CD14-positive monocyte (primary cell): ENCODE results near the gene EIF4E2. TPM values are rescaled to one million over a fixed set of nuclear protein-coding genes. Genes with fewer than 3 reads are reported as not detected.

Experiments used
- DNase-seq, 3 donors: peaks; one replicate each; pipeline ENCODE4 v3.0.0-alpha.2; 2011 to 2022
- H2AFZ ChIP-seq: 2 replicates; pipeline ENCODE4 v1.6.0; 2012; ENCODE audit warnings: mild to moderate bottlenecking, low read depth, low read length, inconsistent platforms; ENCODE audit not compliant: insufficient read depth, poor library complexity, severe bottlenecking
- H3K27ac ChIP-seq, 2 donors: 1 replicate in 1 of 2; 2 replicates in 1 of 2; pipeline ENCODE4 v1.5.1; 2012 to 2013; ENCODE audit warnings: low read length in 2 of 2, control low read depth in 1 of 2, inconsistent platforms in 1 of 2, low read depth in 1 of 2, mild to moderate bottlenecking in 1 of 2
- H3K27me3 ChIP-seq, 2 donors: one replicate each; pipeline versions ENCODE4 v1.6.0 to v1.6.1; 2011 to 2013; ENCODE audit warnings: low read length in 2 of 2; ENCODE audit not compliant: control insufficient read depth in 2 of 2, insufficient read depth in 2 of 2
- H3K36me3 ChIP-seq, 2 donors: replicated peaks in 1 of 2; 1 replicate in 1 of 2; 2 replicates in 1 of 2; pipeline versions ENCODE4 v1.5.1 to v1.6.1; 2012 to 2013; ENCODE audit warnings: low read length in 2 of 2, control low read depth in 1 of 2, inconsistent platforms in 1 of 2, mild to moderate bottlenecking in 1 of 2; ENCODE audit not compliant: insufficient read depth in 2 of 2, control insufficient read depth in 1 of 2
- H3K4me1 ChIP-seq, 2 donors: 1 replicate in 1 of 2; 2 replicates in 1 of 2; pipeline versions ENCODE4 v1.5.1 to v1.6.1; 2012 to 2013; ENCODE audit warnings: low read length in 2 of 2, control low read depth in 1 of 2, inconsistent platforms in 1 of 2, mild to moderate bottlenecking in 1 of 2, moderate library complexity in 1 of 2; ENCODE audit not compliant: insufficient read depth in 2 of 2, control insufficient read depth in 1 of 2
- H3K4me2 ChIP-seq: replicated peaks from 2 replicates; pipeline ENCODE3; 2012; ENCODE audit warnings: low read length, moderate library complexity, mild to moderate bottlenecking; ENCODE audit not compliant: poor library complexity, severe bottlenecking; ENCODE audit errors: extremely low read depth
- H3K4me3 ChIP-seq, 3 experiments: fragments of 200-600 bp in 1 of 3; sonication (generic) in 1 of 3; replicated peaks in 1 of 3; 1 replicate in 2 of 3; 2 replicates in 1 of 3; pipeline ENCODE4 v1.5.1; 2011 to 2013; ENCODE audit warnings: low read length in 3 of 3, mild to moderate bottlenecking in 3 of 3, control low read depth in 2 of 3, low read depth in 2 of 3, inconsistent platforms in 1 of 3, moderate library complexity in 1 of 3
- H3K79me2 ChIP-seq: 2 replicates; pipeline ENCODE4 v1.6.0; 2012; ENCODE audit warnings: mild to moderate bottlenecking, control low read depth, inconsistent platforms, low read length, moderate library complexity; ENCODE audit not compliant: insufficient read depth
- H3K9ac ChIP-seq: 2 replicates; pipeline ENCODE4 v1.6.0; 2017; ENCODE audit warnings: low read length, mild to moderate bottlenecking; ENCODE audit not compliant: insufficient read depth, poor library complexity, severe bottlenecking
- H3K9me3 ChIP-seq, 2 donors: replicated peaks in 1 of 2; 1 replicate in 1 of 2; 2 replicates in 1 of 2; pipeline versions ENCODE4 v1.5.1 to v1.6.1; 2012 to 2013; ENCODE audit warnings: low read length in 2 of 2, control low read depth in 1 of 2; ENCODE audit not compliant: control insufficient read depth in 1 of 2, insufficient read depth in 1 of 2
- H4K20me1 ChIP-seq: 2 replicates; pipeline ENCODE4 v1.6.0; 2012; ENCODE audit warnings: mild to moderate bottlenecking, low read length, control low read depth, moderate library complexity; ENCODE audit not compliant: insufficient read depth
- H3K27ac Mint-ChIP-seq, 7 donors: one replicate each; pipeline ENCODE4 v1.8.0; 2020; ENCODE audit warnings: mild to moderate bottlenecking in 7 of 7, mixed read lengths in 7 of 7, moderate library complexity in 6 of 7, inconsistent platforms in 2 of 7
- H3K27me3 Mint-ChIP-seq, 3 donors: one replicate each; pipeline ENCODE4 v1.8.0; 2021 to 2022; ENCODE audit warnings: low read depth in 3 of 3, mild to moderate bottlenecking in 3 of 3, mixed read lengths in 3 of 3, moderate library complexity in 3 of 3, inconsistent platforms in 1 of 3
- H3K36me3 Mint-ChIP-seq, 2 donors: one replicate each; pipeline ENCODE4 v1.8.0; 2020; ENCODE audit warnings: mixed read lengths in 2 of 2, inconsistent platforms in 1 of 2, mild to moderate bottlenecking in 1 of 2
- H3K4me1 Mint-ChIP-seq: one replicate; pipeline ENCODE4 v1.8.0; 2020; ENCODE audit warnings: mild to moderate bottlenecking, mixed read lengths
- H3K4me3 Mint-ChIP-seq, 2 donors: one replicate each; pipeline ENCODE4 v1.8.0; 2020; ENCODE audit warnings: mild to moderate bottlenecking in 2 of 2, mixed read lengths in 2 of 2, moderate library complexity in 1 of 2
- H3K9me3 Mint-ChIP-seq, 7 donors: one replicate each; pipeline ENCODE4 v1.8.0; 2020 to 2022; ENCODE audit warnings: mixed read lengths in 7 of 7, mild to moderate bottlenecking in 6 of 7, moderate library complexity in 6 of 7, inconsistent platforms in 2 of 7
- WGBS: methylation state at CpG from one replicate; pipeline ENCODE4 v1.1.5; 2013; ENCODE audit warnings: missing lambda C conversion rate; ENCODE audit not compliant: insufficient coverage; 5-methylcytosine and 5-hydroxymethylcytosine counted together
- intact Hi-C, 2 donors: fragments of 100-400 bp; cut with micrococcal nuclease; formaldehyde crosslinking; loops; one replicate each; pipeline versions ENCODE4 v1.15.0 to v1.15.1; 2023
- polyA plus RNA-seq, 3 donors: library from polyadenylated mRNA; depleted of rRNA in 1 of 3; unstranded in 2 of 3; stranded (reverse) in 1 of 3; fragments of 300-500 nt in 2 of 3; fragments of >200 nt in 1 of 3; fragmentation: Illumina TruSeq in 2 of 3; gene quantifications; 1 replicate in 2 of 3; 2 replicates in 1 of 3; pipeline ENCODE4 v1.2.3, GENCODE V29; 2012 to 2021
- TF ChIP-seq, protein P1 (sequence below): fragments of 200-600 bp; IDR thresholded peaks from one replicate; pipeline ENCODE4 v1.8.0; 2022; ENCODE audit warnings: antibody characterized with exemption, mild to moderate bottlenecking

EIF4E2 gene
- polyA plus RNA-seq, 3 donors: 67.2 to 213 (median 188) TPM

DNA sequence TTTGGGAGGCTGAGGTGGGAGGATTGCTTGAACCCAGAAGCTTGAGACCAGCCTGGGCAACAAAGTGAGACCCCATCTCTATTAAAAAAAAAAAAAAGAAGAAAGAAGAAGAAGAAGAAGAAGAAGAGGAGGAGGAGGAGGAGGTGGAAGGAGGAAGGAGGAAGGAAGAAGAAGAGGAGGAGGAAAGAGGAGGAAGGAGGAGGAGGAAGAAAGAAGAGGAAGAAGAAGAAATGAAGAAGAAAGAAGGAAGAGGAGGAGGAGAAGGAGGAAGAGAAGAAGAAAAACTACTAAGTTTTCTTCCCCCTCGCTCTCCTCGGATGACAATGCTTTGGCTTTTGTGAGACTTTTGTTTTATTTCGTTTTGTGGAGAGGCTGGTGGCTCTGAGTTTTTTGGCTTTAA lies 52.8 kb downstream of the EIF4E2 start:
- TF ChIP-seq, protein P1, sequence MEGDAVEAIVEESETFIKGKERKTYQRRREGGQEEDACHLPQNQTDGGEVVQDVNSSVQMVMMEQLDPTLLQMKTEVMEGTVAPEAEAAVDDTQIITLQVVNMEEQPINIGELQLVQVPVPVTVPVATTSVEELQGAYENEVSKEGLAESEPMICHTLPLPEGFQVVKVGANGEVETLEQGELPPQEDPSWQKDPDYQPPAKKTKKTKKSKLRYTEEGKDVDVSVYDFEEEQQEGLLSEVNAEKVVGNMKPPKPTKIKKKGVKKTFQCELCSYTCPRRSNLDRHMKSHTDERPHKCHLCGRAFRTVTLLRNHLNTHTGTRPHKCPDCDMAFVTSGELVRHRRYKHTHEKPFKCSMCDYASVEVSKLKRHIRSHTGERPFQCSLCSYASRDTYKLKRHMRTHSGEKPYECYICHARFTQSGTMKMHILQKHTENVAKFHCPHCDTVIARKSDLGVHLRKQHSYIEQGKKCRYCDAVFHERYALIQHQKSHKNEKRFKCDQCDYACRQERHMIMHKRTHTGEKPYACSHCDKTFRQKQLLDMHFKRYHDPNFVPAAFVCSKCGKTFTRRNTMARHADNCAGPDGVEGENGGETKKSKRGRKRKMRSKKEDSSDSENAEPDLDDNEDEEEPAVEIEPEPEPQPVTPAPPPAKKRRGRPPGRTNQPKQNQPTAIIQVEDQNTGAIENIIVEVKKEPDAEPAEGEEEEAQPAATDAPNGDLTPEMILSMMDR: no peak
- Mint-ChIP-seq H3K36me3 (no peaks in the 10 kb centered on the region), H3K27ac (no peak overlapping the region), H3K4me3 (no peak overlapping the region), H3K27me3 (peaks cover 1 to 17% (median 5%) of the 10 kb centered on the region in 3 donors), H3K4me1 (peaks cover 17% of the 10 kb centered on the region), H3K9me3 (no peaks in the 10 kb centered on the region)
- H3K9ac ChIP-seq: no peak overlapping the region
- no peaks in the 10 kb centered on the region for H4K20me1 ChIP-seq
- no peak for DNase-seq
- H2AFZ ChIP-seq: no peak overlapping the region
- WGBS: no CpG with 5 or more reads among the region's 3 CpGs
- no peaks in the 10 kb centered on the region for H3K79me2 ChIP-seq
- H3K4me1 ChIP-seq: peaks cover 8 to 11% of the 10 kb centered on the region in 2 donors
- H3K4me3 ChIP-seq: no peak overlapping the region
- no peaks in the 10 kb centered on the region for H3K9me3 ChIP-seq
- H3K27ac ChIP-seq: no peak overlapping the region
- peaks cover 0 to 2% of the 10 kb centered on the region in 2 donors for H3K27me3 ChIP-seq
- intact Hi-C loops: no loop called here
- H3K36me3 ChIP-seq: no peaks in the 10 kb centered on the region
- no peak overlapping the region for H3K4me2 ChIP-seq

DNA sequence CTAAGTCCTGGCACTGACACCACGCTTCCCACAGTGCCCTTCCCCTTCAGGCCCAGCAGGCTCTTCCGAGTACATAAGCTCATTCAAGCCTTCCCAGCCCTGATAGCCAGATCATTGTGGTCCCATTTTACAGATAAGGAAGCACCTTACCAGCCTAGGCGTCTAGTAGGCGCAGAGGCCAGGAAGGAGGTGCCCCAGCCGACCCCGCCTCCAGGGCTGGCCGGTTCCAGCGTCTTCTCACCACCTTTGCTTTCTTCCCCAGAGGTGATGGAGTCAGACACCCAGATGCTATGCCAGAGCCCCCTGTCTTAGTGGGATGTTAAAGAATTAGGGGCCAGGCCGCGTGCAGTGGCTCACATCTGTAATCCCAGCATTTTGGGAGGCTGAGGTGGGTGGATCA lies 54.0 kb downstream of the EIF4E2 start:
- 92% methylated on average over 3 of the region's 10 CpGs for WGBS
- H3K27me3 Mint-ChIP-seq: peaks cover 1 to 18% (median 5%) of the 10 kb centered on the region in 3 donors
- Histone ChIP-seq H3K4me1 (peaks cover 8 to 11% of the 10 kb centered on the region in 2 donors), H2AFZ (no peak overlapping the region), H3K27ac (no peak overlapping the region), H3K9me3 (no peaks in the 10 kb centered on the region), H3K27me3 (peaks cover 0 to 2% of the 10 kb centered on the region in 2 donors), H3K79me2 (no peaks in the 10 kb centered on the region), H3K4me3 (no peak overlapping the region), H4K20me1 (no peaks in the 10 kb centered on the region), H3K9ac (no peak overlapping the region), H3K4me2 (no peak overlapping the region), H3K36me3 (no peaks in the 10 kb centered on the region)
- H3K4me3 Mint-ChIP-seq: no peak overlapping the region
- no peaks in the 10 kb centered on the region for H3K36me3 Mint-ChIP-seq
- DNase-seq: no peak
- H3K27ac Mint-ChIP-seq: no peak overlapping the region
- intact Hi-C loops: no loop called here
- no peaks in the 10 kb centered on the region for H3K9me3 Mint-ChIP-seq
- peaks cover 17% of the 10 kb centered on the region for H3K4me1 Mint-ChIP-seq
- TF ChIP-seq, protein P1: no peak
